HepG2 (cell line): ENCODE data around the gene ENTPD6. TPM values are rescaled to one million over a fixed set of nuclear protein-coding genes. Genes with fewer than 3 reads are reported as not detected.

Experiments
- BATF2 ChIP-seq: sonication (generic); formaldehyde crosslinking; IDR thresholded peaks from 2 replicates; pipeline ENCODE4 v1.8.0; 2022; ENCODE audit warnings: mild to moderate bottlenecking, missing genetic modification reagents, moderate library complexity
- CERS6 ChIP-seq: sonication (generic); formaldehyde crosslinking; IDR thresholded peaks from 2 replicates; pipeline ENCODE4 v1.5.0; 2020; ENCODE audit warnings: missing genetic modification reagents
- E2F1 ChIP-seq: sonication (generic); formaldehyde crosslinking; IDR thresholded peaks from 2 replicates; pipeline ENCODE4 v1.5.0; 2020; ENCODE audit warnings: missing genetic modification reagents
- E2F5 ChIP-seq: sonication (generic); formaldehyde crosslinking; conservative IDR thresholded peaks from 2 replicates; pipeline ENCODE4 v1.4.0; 2020; ENCODE audit warnings: missing genetic modification reagents
- KDM1A ChIP-seq: IDR thresholded peaks from 2 replicates; pipeline ENCODE4 v1.6.1; 2016; ENCODE audit warnings: missing compliant biosample characterization
- LRRFIP1 ChIP-seq: sonication (generic); formaldehyde crosslinking; conservative IDR thresholded peaks from 2 replicates; pipeline ENCODE4 v1.4.0; 2020; ENCODE audit warnings: missing genetic modification reagents
- MAFG ChIP-seq: sonication (generic); formaldehyde crosslinking; IDR thresholded peaks from 2 replicates; pipeline ENCODE4 v1.5.1; 2020; ENCODE audit warnings: mild to moderate bottlenecking, missing genetic modification reagents
- MATR3 ChIP-seq: sonication (generic); formaldehyde crosslinking; IDR thresholded peaks from 2 replicates; pipeline ENCODE4 v1.4.0; 2020; ENCODE audit warnings: missing genetic modification reagents
- NFE2L1 ChIP-seq: sonication (generic); formaldehyde crosslinking; IDR thresholded peaks from 2 replicates; pipeline ENCODE4 v1.4.0; 2020; ENCODE audit warnings: missing genetic modification reagents, mild to moderate bottlenecking, borderline replicate concordance
- RCOR2 ChIP-seq: IDR thresholded peaks from 2 replicates; pipeline ENCODE4 v1.6.1; 2016; ENCODE audit warnings: missing biosample characterization, missing genetic modification reagents
- TEF ChIP-seq: sonication (generic); formaldehyde crosslinking; IDR thresholded peaks from 2 replicates; pipeline ENCODE4 v1.5.0; 2020; ENCODE audit warnings: missing genetic modification reagents
- WIZ ChIP-seq: sonication (generic); formaldehyde crosslinking; IDR thresholded peaks from 2 replicates; pipeline ENCODE4 v1.5.1; 2020; ENCODE audit warnings: mild to moderate bottlenecking, missing genetic modification reagents
- ZBTB4 ChIP-seq: sonication (generic); formaldehyde crosslinking; IDR thresholded peaks from 2 replicates; pipeline ENCODE4 v1.4.0; 2020; ENCODE audit warnings: missing genetic modification reagents, mild to moderate bottlenecking, borderline replicate concordance
- ZNF362 ChIP-seq: sonication (generic); formaldehyde crosslinking; IDR thresholded peaks from 2 replicates; pipeline ENCODE4 v1.4.0; 2020; ENCODE audit warnings: missing genetic modification reagents, mild to moderate bottlenecking, borderline replicate concordance
- ZNF564 ChIP-seq: sonication (generic); formaldehyde crosslinking; IDR thresholded peaks from 2 replicates; pipeline ENCODE4 v1.8.1; 2023; ENCODE audit warnings: mild to moderate bottlenecking, missing genetic modification reagents
- ZNF768 ChIP-seq: sonication (generic); formaldehyde crosslinking; IDR thresholded peaks from 2 replicates; pipeline ENCODE4 v1.4.0; 2020; ENCODE audit warnings: missing genetic modification reagents
- ZSCAN12 ChIP-seq: sonication (generic); formaldehyde crosslinking; IDR thresholded peaks from 2 replicates; pipeline ENCODE4 v1.9.0; 2021; ENCODE audit warnings: mild to moderate bottlenecking, missing genetic modification reagents
- polyA plus RNA-seq, 8 experiments: library from polyadenylated mRNA; depleted of rRNA in 3 of 8; stranded (reverse) in 7 of 8; unstranded in 1 of 8; fragments of >200 nt; fragmentation: Illumina TruSeq in 4 of 8; extraction: Trizol in 4 of 8; gene quantifications; 2 replicates each; pipeline versions ENCODE4 v1.2.1 to v1.2.3, GENCODE V29; 2011 to 2016; ENCODE audit warnings: low read depth in 4 of 8, missing spikeins in 1 of 8, mixed read lengths in 1 of 8; ENCODE audit not compliant: insufficient read depth in 1 of 8
- total RNA-seq, 5 experiments: library from RNA; depleted of rRNA; stranded (reverse); fragments of >200 nt; fragmentation: Illumina TruSeq; extraction: Trizol; gene quantifications; 2 replicates each; pipeline ENCODE4 v1.2.3, GENCODE V29; 2016; ENCODE audit warnings: low read depth in 1 of 5

ENTPD6 gene
- total and polyA plus RNA-seq, 2 of the 13 experiments (the other 11 are each of a cell fraction or from before 2014, with no cell fraction given), result 164 to 172 TPM

- TF ChIP-seq MAFG (CRISPR knock-in tag), result no peak
- peak; percentile 87 for TF ChIP-seq ZBTB4
- TF ChIP-seq NFE2L1 (CRISPR knock-in tag), result no peak
- no peak for TF ChIP-seq ZNF564 (CRISPR knock-in tag)
- no peak for TF ChIP-seq RCOR2 (CRISPR knock-in tag)
- TF ChIP-seq ZNF768 (CRISPR knock-in tag), result 0 out of 2 replicates have a peak, but pooled peaks have one; percentile 0
- TF ChIP-seq TEF (CRISPR knock-in tag), result no peak
- TF ChIP-seq LRRFIP1 (CRISPR knock-in tag), result no peak
- no peak for TF ChIP-seq CERS6
- 0 out of 2 replicates have a peak, but pooled peaks have one; percentile 54 for TF ChIP-seq BATF2
- no peak for TF ChIP-seq WIZ
- no peak for TF ChIP-seq E2F5 (CRISPR knock-in tag)
- TF ChIP-seq MATR3 (CRISPR knock-in tag), result no peak
- TF ChIP-seq E2F1 (CRISPR knock-in tag), result peak; percentile 32; the same call in 1 of the 2 replicates
- no peak; the same call in 1 of the 2 replicates for TF ChIP-seq KDM1A (CRISPR knock-in tag)
- no peak for TF ChIP-seq ZNF362 (CRISPR knock-in tag)
- TF ChIP-seq ZSCAN12, result no peak
Measured at GRCh38 chr20:25195962-25196785, 662 bp downstream of the ENTPD6 start (continued).
